ENCODE results near the gene FGGY.

DNA sequence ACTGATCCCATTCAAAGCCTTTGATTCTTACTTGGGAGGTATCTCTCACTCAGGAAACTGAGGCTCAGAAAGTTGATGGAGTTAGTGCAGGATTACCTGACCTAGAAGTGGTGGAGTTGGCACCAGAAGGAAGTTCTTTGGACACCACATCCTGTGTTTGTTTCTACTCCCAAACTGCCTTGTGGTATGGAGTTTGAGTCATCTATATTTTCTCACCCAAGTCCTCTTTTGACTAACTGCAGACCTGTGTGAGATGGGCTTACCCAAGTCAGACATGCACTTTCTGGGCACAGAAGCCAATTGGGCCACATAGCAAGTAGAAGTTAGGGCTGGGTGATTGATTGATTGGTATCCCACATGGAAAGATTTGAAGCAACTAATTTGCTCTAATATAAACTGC is 36.1 kb downstream of the FGGY start:
- TF ChIP-seq, protein P1, sequence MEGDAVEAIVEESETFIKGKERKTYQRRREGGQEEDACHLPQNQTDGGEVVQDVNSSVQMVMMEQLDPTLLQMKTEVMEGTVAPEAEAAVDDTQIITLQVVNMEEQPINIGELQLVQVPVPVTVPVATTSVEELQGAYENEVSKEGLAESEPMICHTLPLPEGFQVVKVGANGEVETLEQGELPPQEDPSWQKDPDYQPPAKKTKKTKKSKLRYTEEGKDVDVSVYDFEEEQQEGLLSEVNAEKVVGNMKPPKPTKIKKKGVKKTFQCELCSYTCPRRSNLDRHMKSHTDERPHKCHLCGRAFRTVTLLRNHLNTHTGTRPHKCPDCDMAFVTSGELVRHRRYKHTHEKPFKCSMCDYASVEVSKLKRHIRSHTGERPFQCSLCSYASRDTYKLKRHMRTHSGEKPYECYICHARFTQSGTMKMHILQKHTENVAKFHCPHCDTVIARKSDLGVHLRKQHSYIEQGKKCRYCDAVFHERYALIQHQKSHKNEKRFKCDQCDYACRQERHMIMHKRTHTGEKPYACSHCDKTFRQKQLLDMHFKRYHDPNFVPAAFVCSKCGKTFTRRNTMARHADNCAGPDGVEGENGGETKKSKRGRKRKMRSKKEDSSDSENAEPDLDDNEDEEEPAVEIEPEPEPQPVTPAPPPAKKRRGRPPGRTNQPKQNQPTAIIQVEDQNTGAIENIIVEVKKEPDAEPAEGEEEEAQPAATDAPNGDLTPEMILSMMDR (IDR thresholded peaks at IDR 0.05), result no peak
- no peak for TF ChIP-seq POLR2A (IDR thresholded peaks at IDR 0.05)

All from uterus (tissue), 2 donors.